ENCODE data around the gene FBXW11.

FBXW11 gene

DNA sequence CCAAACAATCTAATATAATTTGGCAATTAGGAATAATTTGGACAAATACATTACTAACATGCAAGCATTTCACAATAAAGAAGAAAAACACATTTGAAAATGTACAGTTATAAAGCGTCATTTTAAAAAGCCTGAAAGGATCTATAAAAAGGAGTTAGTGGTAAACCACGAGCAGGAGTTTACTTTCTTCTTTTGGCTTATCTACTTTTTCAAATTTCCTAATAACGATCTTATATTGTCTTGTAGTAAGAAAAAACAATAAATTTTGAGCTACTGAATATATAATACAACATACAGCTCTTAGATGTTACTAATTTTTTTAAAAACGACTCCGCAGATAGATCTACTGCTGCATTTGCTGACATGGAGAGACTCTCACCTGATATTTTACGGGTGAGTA lies 141.0 kb downstream of the FBXW11 start:
- DNase-seq (ENCODE audit: low spot score): no peak

DNA sequence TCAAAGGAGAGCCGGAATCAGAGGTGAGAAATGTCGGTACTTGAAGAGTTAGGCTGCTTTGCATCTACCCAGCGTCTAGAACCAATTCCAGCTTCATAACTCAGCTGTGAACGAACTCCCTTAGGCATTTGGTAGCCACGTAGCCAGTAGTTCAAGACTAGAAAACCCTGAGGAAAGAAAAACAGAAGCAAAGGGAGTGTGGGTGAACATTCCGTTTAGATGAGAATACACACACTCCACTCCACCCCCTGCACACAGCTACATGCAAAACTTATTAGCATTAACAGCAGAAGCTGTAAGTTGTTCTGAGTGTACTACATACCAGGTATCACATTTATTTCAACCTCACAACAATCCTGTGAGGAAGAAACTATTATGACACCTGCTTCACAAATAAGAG lies 142.5 kb downstream of the FBXW11 start:
- DNase-seq (ENCODE audit: low spot score): no peak

DNA sequence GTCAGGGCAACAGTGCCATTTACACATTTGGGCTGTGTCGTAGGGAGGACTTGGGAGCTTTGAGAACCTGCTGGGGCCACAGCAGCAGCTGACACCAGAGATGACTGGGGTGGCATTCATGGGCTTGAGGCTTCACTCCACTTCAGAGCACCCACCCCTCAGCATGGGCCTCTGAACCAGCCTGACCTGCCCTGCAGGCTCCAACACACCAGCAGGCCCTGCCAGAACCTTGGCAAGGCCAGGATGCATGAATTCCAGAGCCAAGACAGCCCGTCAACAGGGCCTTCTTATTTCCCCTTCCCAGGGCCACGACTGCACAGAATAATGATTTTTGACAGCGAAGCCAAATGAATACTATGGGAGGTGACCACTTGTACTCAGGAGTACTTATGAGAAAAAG lies 143.8 kb downstream of the FBXW11 start:
- DNase-seq (ENCODE audit: low spot score): no peak

DNA sequence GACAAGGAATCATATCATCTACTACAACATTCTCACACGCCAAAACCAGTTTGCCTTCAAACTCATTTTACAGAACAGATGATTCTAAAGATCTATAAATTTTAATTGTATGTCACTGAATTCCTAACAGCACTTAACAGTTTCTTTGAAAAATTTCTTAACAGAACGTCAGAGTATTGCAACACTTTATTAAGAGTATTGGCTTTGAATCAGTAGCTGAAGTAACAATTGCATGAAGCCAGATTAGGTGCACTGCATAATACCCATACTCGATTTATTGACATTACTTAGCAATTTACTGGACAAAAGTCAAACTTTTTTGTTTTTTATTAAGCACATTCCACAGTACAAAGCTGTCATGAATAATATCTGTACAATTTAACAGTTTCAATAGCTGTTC lies 145.1 kb downstream of the FBXW11 start:
- no peak for DNase-seq (ENCODE audit: low spot score)

DNA sequence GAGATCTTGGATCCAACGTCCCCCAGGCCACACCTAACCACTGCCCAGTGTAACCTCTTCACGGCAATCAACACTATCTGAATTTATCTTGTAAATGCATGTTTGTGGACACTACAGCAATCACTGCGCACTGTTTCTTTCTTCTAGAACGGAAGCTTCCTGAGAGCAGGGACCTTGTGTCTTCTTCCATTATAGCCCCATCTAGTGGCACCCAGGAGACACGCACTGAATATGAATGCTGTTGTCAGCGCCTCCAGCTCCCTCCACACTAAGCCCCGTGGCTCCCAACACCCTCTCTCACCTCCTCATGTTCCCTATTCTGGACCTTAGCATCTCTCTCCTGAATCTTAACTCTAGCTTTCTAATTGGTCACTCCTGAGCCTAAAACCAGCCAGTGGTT lies 148.1 kb downstream of the FBXW11 start:
- no peak for DNase-seq (ENCODE audit: low spot score)

DNA sequence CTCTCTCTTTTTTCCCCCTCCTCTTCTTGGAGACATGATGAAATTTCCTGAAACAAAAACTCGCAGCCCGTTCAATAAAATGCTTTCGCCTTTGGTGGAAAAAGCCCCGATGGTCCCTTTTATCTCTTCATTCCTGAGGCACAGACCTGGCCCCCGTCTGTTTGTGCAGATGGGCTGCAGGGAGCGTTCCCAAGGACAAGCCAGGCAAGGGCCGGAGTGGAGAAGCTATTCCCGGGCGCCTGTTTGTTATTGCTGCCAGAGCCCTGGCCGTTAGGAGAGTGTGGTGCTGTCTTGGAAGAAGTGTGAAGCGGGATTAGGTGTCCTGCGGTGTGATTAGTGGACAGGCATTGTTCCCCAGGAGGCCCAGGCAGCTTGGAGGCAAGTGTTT lies 149.0 kb downstream of the FBXW11 start:
- DNase-seq (ENCODE audit: low spot score): no peak

DNA sequence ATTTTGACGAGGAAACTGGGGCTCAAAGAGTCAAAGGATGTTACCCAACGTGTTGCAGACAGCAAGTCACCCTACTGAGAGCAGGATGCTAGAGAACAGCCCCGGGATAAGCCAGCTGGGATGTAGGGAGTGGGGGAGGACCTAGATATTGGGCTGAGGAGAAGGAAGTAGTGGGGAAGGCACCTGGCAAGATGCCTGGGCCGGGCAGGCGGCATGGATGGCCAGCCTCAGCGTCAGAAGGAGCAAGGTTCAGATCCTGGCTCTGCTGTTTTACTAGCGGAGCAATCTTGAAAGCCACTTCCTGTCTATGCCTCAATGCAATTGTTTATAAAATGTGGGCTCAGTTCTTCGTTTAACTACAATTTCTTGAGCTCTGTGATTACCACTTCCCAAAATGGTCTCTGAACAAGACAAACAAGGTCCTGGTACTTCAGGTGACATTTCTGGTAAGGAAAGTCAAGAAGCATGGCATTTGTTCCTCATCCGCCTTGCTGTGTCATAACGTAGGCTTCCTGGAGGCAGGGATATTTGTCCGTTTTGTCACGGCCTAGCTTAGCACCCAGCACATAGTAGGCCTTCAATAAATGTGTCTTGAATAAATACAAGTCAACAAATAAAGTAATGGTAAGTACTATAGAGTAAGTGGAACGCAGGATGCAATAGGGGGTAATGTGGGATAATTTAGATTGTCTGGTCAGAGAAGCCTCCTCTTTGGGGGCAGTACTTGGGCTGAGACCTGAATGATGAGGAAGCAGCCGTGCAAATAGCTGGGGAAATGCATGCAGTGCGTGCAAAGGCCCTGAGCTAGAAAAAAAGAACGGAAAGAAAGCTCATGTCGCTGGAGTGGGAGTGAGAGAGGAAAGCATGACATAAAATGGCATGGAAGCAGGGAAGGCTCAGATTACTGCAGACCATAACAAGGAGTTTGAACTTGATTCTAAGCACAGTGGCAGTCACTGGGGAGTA lies 150.4 kb downstream of the FBXW11 start:
- no peak for DNase-seq (ENCODE audit: low spot score)

DNA sequence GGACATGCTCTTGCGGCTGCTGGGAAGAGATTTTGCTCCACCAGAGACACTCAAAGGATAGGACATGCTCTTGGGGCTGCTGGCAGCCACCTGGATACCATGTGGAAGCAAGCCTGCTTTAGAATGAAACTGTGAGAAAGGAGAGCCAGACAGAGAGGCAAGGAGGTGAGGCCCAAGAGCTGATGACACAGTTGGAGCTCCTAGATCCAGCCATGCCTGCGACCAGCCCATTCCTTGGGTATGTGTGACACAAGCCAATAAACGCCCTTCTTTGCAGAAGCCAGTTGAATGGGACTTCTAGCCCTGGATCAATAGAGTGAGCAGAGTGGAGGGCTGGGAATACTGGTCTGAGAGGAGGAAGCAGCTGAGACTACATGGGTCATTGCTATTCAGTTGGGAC lies 151.2 kb downstream of the FBXW11 start:
- DNase-seq (ENCODE audit: low spot score): no peak

DNA sequence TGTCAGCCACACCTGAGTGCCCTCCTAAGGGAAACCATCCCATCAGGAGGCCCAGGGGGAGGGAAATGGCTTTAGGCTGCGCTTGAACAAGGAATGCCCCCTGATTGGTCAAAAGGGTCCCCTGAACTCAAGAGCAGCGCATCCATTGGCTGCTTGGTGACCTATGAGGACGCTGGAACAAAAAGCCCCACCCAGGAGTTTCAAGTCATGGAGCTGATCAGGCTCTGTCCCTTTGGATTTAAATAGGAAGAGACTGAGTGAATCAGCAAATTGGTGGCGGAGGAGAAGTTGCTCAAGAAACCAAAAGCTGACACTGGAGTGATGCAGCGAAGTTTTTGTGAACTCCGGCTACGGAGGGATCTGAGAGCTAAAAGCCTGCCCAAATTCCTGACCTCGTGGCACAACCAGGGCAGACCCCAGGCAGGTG lies 154.2 kb downstream of the FBXW11 start:
- DNase-seq (ENCODE audit: low spot score): no peak

DNA sequence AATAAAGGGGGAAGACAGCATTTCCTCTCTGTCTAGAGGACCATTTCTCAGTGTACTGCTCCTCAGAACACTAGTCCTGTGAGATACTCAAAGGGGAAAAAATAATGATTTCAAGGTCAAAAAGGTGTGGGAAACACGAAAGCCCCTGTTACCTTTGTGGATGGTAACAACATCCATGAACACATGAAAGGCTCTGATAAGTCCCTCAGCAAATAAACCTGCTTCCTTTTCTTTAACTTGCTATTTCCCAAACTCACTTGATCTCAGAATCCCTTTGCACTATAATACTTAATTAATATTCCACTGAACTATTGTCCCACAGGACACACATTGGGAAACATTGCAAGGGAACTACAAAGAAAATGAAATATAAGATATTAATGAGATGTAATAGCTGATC lies 155.2 kb downstream of the FBXW11 start:
- no peak for DNase-seq (ENCODE audit: low spot score)

DNA sequence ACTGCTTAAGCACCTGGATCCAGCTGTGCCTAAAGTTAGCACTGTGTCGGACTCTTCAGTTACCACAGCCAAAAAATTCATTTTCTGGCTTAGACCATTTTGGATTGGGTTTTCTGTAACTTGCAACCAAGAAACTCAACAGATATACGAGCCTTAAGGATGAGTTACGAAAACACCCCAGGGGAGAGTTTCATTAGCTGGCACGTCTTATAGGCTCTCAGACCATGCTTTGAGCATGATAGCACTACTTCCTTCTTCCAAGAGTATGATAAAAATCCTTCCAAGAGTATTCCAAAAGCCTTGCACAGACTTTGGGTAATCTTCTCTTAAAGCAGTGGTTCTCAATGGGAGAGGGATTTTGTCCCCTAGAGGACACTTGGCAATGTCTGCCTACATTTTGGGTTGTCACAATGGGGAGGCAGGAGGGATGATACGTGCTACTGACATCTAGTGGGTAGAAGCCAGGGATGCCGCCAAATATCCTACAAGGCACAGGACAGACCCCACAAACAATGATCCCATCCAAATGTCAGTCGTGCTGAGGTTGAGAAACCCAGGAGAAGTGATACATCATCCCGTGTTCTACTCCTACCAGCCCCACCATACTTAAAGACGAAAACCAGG lies 156.0 kb downstream of the FBXW11 start:
- no peak for DNase-seq (ENCODE audit: low spot score)

DNA sequence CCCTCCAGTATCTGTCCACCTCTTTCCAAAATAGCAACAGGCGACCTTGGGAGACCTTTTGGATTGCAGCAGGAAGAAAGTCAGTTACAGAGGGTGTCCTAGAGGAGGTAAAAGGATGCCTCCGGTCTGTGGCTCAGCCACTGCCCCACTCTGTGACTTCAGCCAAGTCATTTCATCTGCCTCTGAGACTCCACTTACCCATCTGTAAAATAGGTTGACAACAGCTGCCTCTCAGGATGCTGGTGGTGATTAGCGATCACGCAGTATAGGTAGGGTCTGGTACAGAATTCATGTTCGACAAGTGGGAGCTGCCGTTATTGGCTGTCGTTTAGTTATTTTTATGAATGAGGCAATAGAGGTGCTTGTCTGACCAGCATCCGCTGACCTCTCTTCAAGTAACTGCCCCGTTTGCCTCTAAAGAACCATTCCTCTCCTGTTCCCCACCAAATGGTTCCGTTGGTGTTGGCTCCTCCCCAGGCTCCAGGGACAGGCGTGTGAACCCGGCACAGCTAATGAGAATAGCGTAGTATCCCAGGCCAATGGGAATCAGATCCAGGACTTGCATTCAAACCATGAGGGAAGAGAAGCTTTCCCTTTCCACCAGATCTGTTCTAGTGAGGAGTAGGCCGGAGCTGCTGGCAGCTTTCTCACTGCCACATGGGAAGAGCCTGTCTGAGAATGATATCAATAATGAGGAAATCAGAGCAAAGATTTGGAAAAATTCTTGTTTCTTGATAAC lies 156.7 kb downstream of the FBXW11 start:
- no peak for DNase-seq (ENCODE audit: low spot score)

DNA sequence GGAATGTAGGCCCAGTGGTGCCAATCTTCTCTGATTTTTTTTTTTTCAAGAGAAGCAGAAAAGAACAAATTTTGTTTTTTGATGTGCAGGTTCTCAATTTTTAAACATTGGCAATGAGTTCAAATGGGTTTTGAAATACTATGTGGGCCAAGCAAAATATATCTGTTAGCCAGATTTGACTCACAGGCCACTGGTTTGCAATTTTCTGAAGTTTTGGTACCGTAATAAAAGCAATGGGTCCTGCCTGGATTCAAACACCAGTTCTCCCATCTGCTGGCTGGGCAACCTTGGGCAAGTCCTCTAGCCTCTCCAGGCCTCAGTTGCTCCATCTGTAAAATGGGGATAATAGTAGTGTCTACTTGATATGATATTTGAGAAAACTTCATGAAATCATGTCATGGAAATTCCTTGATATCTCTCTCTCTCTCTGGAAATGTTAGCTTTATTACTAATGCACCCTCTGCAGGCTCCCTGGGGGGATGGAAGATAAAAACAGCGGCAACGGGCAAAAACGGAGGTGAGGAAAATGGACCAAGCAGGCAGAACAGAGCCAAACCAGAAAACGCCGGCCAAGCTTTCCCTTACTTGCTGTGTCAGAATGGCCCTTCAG lies 157.4 kb downstream of the FBXW11 start:
- DNase-seq (ENCODE audit: low spot score): no peak

DNA sequence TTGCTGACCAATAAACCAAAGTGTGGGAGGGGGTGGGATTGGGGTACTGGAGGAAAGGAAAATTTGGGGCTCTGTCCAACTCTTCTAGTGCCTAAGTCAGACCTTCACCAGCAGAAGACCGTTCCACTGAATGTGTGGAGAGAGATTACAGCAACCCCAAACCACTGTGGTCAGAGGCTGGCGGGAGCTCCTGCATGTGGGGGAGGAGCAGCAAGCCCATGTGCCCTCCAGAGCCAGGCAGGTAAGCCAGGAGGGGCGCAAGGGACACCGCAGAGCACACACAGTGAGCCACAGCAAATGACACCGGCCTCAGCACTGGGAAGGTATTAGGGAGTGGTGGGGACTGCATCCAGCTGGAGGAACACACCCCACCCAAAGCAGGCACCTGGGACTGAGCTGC lies 158.0 kb downstream of the FBXW11 start:
- DNase-seq (ENCODE audit: low spot score): no peak

DNA sequence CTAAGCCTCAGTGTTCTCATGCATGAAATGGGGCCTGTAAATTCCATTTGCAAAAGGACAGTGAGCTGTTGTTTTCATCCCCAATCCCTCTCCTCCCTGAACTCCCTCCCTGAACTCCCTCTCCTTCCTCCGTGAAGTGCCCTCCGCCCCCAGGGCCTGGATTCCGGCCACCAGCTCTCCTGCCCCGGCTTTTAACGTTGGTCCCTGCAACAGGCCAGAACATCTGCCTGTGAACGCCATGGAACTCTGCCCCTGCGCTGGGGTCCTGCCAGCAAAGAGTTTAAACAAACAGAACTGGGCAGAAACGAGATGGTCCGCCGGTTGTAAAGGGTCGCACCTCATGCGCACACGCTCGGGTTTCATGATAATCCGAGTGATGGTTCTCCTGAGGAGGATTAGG lies 158.4 kb downstream of the FBXW11 start:
- no peak for DNase-seq (ENCODE audit: low spot score)

DNA sequence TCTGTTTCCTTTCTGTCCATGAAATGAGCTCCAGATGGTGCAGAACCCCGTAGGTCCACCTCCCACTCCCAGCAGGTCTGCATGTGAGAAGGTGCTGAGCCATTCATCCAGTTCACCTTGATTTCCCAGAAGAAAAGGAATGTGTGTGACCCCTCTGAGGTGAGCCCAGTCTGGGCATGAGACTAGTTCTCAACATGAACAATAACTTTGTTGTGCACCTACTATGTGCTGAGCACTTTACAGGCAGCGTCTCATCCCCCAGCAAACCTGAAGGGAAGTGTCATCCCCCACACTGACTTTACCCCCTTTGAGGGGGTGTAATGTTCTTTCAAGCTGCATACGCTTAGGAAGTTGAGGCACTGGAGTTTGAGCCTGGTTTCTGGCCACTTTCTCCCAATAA lies 159.4 kb downstream of the FBXW11 start:
- no peak for DNase-seq (ENCODE audit: low spot score)

DNA sequence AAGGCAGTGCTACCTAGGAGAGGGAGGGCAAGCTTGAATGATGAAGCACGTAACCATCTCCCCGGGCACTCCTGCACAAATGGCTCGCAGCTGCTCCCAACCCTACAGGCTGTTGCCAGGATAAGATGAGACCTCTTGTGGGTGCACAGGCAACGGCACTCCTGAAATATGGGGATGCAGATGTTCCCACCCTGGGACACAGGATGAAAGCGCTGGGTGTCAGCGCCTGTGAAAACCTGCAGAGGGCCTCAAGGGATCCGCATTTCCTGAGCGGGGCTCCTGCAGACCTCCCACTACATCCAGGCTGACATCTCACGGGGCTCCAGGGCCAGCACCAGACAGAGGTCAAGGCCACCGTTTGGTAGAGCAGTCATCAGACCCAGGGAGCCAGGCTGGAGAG lies 160.1 kb downstream of the FBXW11 start:
- no peak for DNase-seq (ENCODE audit: low spot score)

DNA sequence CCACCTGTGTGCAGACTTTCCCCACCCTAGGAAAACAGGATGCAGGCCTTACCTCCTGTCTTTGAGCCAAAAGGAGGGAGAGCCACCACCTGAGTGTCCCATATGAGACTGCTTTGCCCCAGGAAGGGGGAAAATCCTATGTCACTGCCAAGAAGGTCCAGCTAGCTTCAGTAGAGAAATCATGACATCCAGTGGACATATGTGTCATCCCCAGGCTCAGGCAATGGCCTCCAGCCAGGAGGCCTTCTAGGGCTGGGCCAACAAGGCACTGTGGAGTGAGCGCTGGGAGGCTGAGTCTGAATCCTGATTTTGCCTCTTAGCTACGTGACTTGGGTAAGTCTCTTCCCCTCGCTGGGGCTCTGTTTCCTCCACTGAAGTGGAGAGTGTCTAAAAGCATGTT lies 160.6 kb downstream of the FBXW11 start:
- DNase-seq (ENCODE audit: low spot score): no peak

DNA sequence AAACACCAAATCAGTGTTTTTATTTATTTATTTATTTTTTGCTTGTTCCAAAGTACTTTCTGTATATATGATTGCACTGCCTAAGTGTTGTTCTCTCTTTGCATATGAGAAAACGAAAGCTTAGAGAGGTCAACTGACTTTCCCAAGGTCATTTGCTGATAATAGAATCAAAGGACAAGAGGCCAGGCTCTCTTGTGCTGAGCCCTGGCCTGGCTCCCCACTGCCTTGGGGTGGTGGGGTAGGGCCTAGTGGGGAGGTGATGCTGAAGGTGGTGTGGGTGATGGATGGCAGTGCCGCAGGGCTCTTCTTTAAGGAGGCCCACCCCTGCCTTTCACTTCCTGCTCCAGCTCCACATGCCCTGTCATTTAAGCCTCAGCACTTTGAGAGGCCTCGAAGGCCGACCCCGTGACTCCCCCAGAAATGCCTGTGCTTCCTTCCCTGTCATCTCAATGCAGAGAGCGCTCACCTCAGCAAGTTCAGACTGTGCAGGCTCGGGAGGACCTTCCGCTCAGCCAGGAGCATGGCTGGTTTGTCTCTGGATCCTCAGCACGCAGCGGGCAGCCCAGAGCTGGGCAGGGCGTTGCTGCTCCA lies 161.3 kb downstream of the FBXW11 start:
- DNase-seq (ENCODE audit: low spot score): no peak

DNA sequence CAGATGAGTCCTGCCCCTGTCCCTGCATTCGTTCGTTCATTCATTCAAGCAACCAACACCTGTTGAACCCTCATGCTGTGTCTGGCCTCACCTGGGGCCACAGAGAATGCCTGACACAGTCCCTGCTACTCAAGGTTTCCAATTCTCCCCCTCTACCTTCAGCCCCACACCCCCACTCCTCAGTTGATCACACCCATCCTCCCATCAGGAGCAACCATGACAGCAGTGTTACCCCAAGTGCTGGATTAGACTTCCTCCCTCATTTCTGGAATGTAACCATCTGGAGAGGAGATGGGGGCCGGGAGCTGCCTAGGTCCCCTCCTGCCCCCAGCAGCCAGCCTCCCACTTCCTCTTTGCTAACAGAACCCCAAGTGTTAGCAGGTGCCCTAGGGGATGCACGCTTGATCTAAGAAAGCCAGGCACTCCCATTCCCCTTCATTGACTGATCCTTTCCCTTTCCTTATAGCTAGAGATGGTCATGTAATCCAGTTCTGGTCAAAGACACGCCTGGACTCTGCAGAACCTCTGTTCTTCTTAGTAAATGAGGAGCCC lies 163.6 kb downstream of the FBXW11 start:
- DNase-seq (ENCODE audit: low spot score): no peak

DNA sequence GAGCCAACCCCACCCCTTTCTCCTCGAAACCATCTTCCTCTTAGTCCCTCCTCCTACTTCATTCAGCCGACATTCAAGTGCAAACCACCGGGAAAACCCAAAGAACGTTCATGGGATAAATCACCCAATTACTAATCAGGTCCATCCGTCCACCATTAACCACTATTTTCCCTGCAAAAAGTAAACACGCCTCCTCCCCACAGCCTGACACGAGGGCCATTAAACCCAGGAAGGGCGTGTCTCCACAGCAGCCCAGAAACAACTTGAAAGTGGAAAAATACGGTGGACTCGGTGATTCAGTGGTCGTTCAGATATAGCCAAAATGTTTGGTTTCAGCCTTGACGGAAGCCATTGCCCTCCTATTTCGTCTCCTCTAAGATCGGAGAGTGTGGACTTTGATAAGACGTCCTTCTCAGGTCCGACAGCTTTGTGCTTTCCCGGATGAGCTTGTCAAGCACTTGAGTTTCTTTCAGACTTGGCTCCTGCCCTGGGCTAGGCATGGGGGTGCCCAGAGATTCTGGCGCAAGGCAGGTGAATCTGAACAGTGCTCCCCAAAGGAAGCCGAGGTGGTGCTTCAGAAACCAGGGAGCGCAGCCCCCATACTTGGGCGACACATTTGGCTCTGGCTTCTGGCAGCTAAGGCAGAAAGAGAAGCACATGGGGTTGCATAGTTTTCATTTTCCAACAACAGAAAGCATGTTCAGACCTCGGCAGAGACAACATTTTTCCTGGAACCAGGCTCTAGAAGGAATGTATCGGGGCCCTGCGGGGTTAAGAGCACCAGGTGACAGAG lies 164.3 kb downstream of the FBXW11 start:
- DNase-seq (ENCODE audit: low spot score): no peak
